SK-N-DZ (cell line): ENCODE data around the gene EIF4E2.
"Not testable (repeated sequence)": the region's sequence is repeated elsewhere in the genome, so short reads cannot be mapped to it uniquely, and the experiment has no call there.

Source experiments
- DNase-seq: peaks from one replicate; pipeline ENCODE4 v3.0.0-alpha.2; 2015; ENCODE audit warnings: low spot score

EIF4E2 gene

GRCh38 chr2:232521959-232522622 lies 28.4 kb upstream of the EIF4E2 start:
- no peak for DNase-seq

- DNase-seq, result no peak
Observed at GRCh38 chr2:232522623-232523401, 27.7 kb upstream of the EIF4E2 start.

- no peak for DNase-seq
Observed at GRCh38 chr2:232523402-232523681, 27.1 kb upstream of the EIF4E2 start.

- peak; percentile 62 for DNase-seq
Observed at GRCh38 chr2:232523682-232524597, 26.5 kb upstream of the EIF4E2 start.

GRCh38 chr2:232524771-232525170 lies 25.7 kb upstream of the EIF4E2 start:
- DNase-seq, result no peak

GRCh38 chr2:232525199-232525598 lies 25.3 kb upstream of the EIF4E2 start:
- no peak for DNase-seq

- peak; percentile 62 for DNase-seq
Observed at GRCh38 chr2:232525791-232526371, 24.6 kb upstream of the EIF4E2 start, which contains the start of gene CHRND. CHRND (plus strand) TSS chr2:232526160; CDS start chr2:232526216, 56 bp downstream.

- no peak for DNase-seq
Observed at GRCh38 chr2:232526372-232526941, 24.0 kb upstream of the EIF4E2 start.

- DNase-seq, result no peak
Observed at GRCh38 chr2:232527905-232528470, 22.5 kb upstream of the EIF4E2 start.

- DNase-seq, result no peak
Observed at GRCh38 chr2:232528746-232529460, 21.6 kb upstream of the EIF4E2 start.

GRCh38 chr2:232529806-232530547 lies 20.5 kb upstream of the EIF4E2 start:
- no peak for DNase-seq

- no peak for DNase-seq
Observed at GRCh38 chr2:232530626-232531260, 19.7 kb upstream of the EIF4E2 start.

- peak; percentile 82 for DNase-seq
Observed at GRCh38 chr2:232532419-232532818, 18.1 kb upstream of the EIF4E2 start.

GRCh38 chr2:232532821-232533220 lies 17.7 kb upstream of the EIF4E2 start:
- DNase-seq, result not testable (repeated sequence)

- no peak for DNase-seq
Observed at GRCh38 chr2:232533944-232534710, 16.4 kb upstream of the EIF4E2 start.

- no peak for DNase-seq
Observed at GRCh38 chr2:232534940-232535651, 15.4 kb upstream of the EIF4E2 start.

- DNase-seq, result no peak
Observed at GRCh38 chr2:232535761-232536530, 14.5 kb upstream of the EIF4E2 start.
